DOHH2 (cell line): ENCODE results near the gene SFT2D1.

Source experiments
- H3F3A ChIP-seq: fragments of 200-600 bp; sonication (generic), shearing (Covaris generic); 2 replicates; pipeline ENCODE4 v1.6.0; 2016; ENCODE audit warnings: antibody characterized with exemption, mild to moderate bottlenecking; ENCODE audit not compliant: control insufficient read depth, insufficient read depth
- H3K27ac ChIP-seq: fragments of 200-600 bp; sonication (generic); 2 replicates; pipeline ENCODE4 v1.5.1; 2014; ENCODE audit warnings: low read depth, mild to moderate bottlenecking, low read length, moderate library complexity
- H3K27me3 ChIP-seq: fragments of 200-600 bp; sonication (generic); 2 replicates; pipeline ENCODE4 v1.6.1; 2014; ENCODE audit warnings: mild to moderate bottlenecking, low read length, mixed read lengths; ENCODE audit not compliant: control insufficient read depth
- H3K36me3 ChIP-seq: fragments of 200-600 bp; sonication (generic); 2 replicates; pipeline ENCODE4 v1.6.1; 2014; ENCODE audit warnings: mild to moderate bottlenecking, low read length, moderate library complexity, mixed read lengths; ENCODE audit not compliant: control insufficient read depth
- H3K4me1 ChIP-seq: fragments of 200-600 bp; sonication (generic); 2 replicates; pipeline ENCODE4 v1.6.1; 2014; ENCODE audit warnings: mild to moderate bottlenecking, low read length, mixed read lengths; ENCODE audit not compliant: control insufficient read depth
- H3K4me2 ChIP-seq: fragments of 200-600 bp; sonication (generic); 2 replicates; pipeline ENCODE4 v1.6.0; 2014; ENCODE audit warnings: mild to moderate bottlenecking, low read length, moderate library complexity
- H3K4me3 ChIP-seq: fragments of 200-600 bp; sonication (generic); 2 replicates; pipeline ENCODE4 v1.5.1; 2014; ENCODE audit warnings: mild to moderate bottlenecking, low read length, mixed read lengths
- H3K79me2 ChIP-seq: fragments of 200-600 bp; sonication (generic); 2 replicates; pipeline ENCODE4 v1.6.1; 2014; ENCODE audit warnings: mild to moderate bottlenecking, low read length, mixed read lengths; ENCODE audit not compliant: control insufficient read depth
- H3K9me2 ChIP-seq: fragments of 200-600 bp; sonication (generic); replicated peaks from 2 replicates; pipeline ENCODE4 v1.6.1; 2014; ENCODE audit warnings: mild to moderate bottlenecking, low read length, mixed read lengths; ENCODE audit not compliant: control insufficient read depth
- H3K9me3 ChIP-seq: fragments of 200-600 bp; sonication (generic); 2 replicates; pipeline ENCODE4 v1.6.1; 2014; ENCODE audit warnings: antibody characterized with exemption, low read length, mixed read lengths; ENCODE audit not compliant: control insufficient read depth, insufficient read depth
- H4K20me1 ChIP-seq: fragments of 200-600 bp; sonication (generic); 2 replicates; pipeline ENCODE4 v1.6.0; 2014; ENCODE audit warnings: low read depth, mild to moderate bottlenecking, antibody characterized with exemption, low read length, moderate library complexity; ENCODE audit not compliant: control insufficient read depth, insufficient read depth
- EZH2phosphoT487 ChIP-seq: fragments of 200-600 bp; sonication (generic); IDR thresholded peaks from 2 replicates; pipeline ENCODE4 v1.6.1; 2017; ENCODE audit warnings: borderline replicate concordance, mild to moderate bottlenecking, antibody characterized with exemption, low read length, moderate library complexity, mixed read lengths
- TF ChIP-seq, protein P1 (sequence below): fragments of 200-600 bp; sonication (generic); IDR thresholded peaks from one replicate; pipeline ENCODE4 v1.5.1; 2014; ENCODE audit warnings: antibody characterized with exemption, mild to moderate bottlenecking, low read depth, low read length; ENCODE audit not compliant: poor library complexity, severe bottlenecking

SFT2D1 gene

DNA sequence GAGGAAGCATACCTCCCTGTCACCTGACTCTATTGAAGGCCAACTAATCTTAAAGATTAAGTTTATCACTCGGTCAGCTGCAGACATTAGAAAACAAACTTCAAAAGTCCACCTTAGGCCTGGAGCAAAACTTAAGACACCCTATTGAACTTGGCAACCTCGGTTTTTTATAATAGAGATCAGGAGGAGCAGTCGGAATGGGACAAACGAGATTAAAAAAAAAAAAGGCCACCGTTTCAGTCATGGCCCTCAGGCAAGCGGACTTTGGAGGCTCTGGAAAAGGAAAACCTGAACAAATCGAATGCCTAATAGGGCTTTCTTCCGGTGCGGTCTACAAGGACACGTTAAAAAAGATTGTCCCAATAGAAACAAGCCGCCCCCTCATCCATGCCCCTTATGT lies 26.9 kb downstream of the SFT2D1 start:
- H3K79me2 ChIP-seq, result no peaks in the 10 kb centered on the region
- H3K9me2 ChIP-seq, result no peaks in the 10 kb centered on the region
- H3K9me3 ChIP-seq, result no peaks in the 10 kb centered on the region
- 0 out of 2 replicates have a peak, but pooled peaks cover 3% of the 10 kb centered on the region for H3K4me1 ChIP-seq
- H3F3A ChIP-seq, result peaks cover 6% of the 10 kb centered on the region; the same call in 1 of the 2 replicates
- no peak overlapping the region for H3K27ac ChIP-seq
- no peaks in the 10 kb centered on the region for H3K27me3 ChIP-seq
- H3K4me2 ChIP-seq, result no peak overlapping the region
- H4K20me1 ChIP-seq, result no peaks in the 10 kb centered on the region
- no peak overlapping the region for H3K4me3 ChIP-seq
- H3K36me3 ChIP-seq, result peaks cover 5% of the 10 kb centered on the region; the same call in 1 of the 2 replicates
- TF ChIP-seq, protein P1, sequence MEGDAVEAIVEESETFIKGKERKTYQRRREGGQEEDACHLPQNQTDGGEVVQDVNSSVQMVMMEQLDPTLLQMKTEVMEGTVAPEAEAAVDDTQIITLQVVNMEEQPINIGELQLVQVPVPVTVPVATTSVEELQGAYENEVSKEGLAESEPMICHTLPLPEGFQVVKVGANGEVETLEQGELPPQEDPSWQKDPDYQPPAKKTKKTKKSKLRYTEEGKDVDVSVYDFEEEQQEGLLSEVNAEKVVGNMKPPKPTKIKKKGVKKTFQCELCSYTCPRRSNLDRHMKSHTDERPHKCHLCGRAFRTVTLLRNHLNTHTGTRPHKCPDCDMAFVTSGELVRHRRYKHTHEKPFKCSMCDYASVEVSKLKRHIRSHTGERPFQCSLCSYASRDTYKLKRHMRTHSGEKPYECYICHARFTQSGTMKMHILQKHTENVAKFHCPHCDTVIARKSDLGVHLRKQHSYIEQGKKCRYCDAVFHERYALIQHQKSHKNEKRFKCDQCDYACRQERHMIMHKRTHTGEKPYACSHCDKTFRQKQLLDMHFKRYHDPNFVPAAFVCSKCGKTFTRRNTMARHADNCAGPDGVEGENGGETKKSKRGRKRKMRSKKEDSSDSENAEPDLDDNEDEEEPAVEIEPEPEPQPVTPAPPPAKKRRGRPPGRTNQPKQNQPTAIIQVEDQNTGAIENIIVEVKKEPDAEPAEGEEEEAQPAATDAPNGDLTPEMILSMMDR, result no peak
- TF ChIP-seq EZH2phosphoT487, result no peak

DNA sequence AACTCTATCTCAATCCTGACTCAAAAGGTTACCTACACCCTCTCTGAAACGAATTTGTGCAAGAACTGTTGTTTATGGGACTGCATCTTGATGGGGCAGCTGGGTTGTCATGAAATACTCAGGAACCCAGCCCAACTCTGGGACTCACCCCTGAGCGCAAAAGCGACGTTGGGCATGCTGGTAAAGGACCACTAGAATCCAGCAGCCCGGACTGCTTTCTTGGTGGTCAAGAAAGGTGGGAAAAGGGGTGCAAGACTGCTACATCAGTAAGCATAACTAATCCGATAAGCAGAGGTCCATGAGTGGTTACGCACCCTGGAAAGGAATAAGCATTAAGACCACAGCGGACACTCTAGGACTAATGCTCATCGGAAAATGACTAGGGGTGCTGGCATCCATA lies 27.9 kb downstream of the SFT2D1 start:
- TF ChIP-seq, protein P1, result no peak
- no peak for TF ChIP-seq EZH2phosphoT487
- Histone ChIP-seq H3K4me2 (no peak overlapping the region), H3K4me1 (0 out of 2 replicates have a peak, but pooled peaks cover 3% of the 10 kb centered on the region), H3K79me2 (no peaks in the 10 kb centered on the region), H3K27me3 (peaks cover 1% of the 10 kb centered on the region), H4K20me1 (no peaks in the 10 kb centered on the region), H3K9me3 (no peaks in the 10 kb centered on the region), H3K9me2 (no peaks in the 10 kb centered on the region), H3F3A (no peaks in the 10 kb centered on the region), H3K36me3 (no peaks in the 10 kb centered on the region), H3K27ac (no peak overlapping the region), H3K4me3 (no peak overlapping the region)

DNA sequence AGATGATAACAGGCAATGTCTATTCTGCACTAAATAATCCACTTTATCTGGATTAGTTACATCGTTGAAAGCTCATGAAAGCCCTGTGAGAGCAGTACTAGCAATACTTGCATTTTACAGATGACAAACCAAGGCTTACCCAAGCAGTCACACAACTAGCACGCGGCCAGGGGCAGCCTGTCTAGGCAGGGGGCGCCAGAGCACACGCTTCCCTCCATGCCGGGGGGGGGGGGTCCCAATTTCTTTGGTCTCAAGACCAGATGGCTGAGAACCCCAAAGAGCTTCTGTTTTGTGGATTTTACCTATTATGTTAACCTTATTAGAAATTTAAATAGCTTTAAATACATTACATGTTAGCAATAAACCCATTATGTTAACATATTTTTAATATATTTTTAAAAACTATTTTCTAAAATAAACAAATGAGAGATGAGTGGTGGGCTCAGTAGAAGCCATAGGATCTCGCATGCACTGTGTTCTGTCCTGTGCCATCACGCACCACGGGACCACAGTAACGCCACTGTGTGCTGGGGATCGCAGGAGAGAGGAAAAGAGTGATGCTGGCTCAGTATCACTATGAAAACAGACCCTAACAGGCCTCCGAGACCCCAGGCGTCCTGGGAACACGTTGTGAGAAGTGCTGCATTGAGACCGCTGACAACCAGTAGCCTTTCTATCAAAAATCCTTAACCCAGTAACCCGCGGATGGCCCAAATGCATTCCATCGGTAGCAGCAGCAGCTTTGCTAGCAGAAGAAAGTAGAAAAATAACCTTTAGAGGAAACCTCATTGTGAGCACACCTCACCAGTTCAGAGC lies 28.9 kb downstream of the SFT2D1 start:
- no peaks in the 10 kb centered on the region for H3K79me2 ChIP-seq
- H3K9me2 ChIP-seq, result no peaks in the 10 kb centered on the region
- no peaks in the 10 kb centered on the region for H3K9me3 ChIP-seq
- no peaks in the 10 kb centered on the region for H3K36me3 ChIP-seq
- H3K4me3 ChIP-seq, result no peak overlapping the region
- TF ChIP-seq, protein P1, result peak; percentile 85
- no peak for TF ChIP-seq EZH2phosphoT487
- no peaks in the 10 kb centered on the region for H3F3A ChIP-seq
- peaks cover 10% of the 10 kb centered on the region for H3K4me1 ChIP-seq
- no peak overlapping the region for H3K4me2 ChIP-seq
- H4K20me1 ChIP-seq, result no peaks in the 10 kb centered on the region
- H3K27me3 ChIP-seq, result peaks cover 9% of the 10 kb centered on the region
- no peak overlapping the region for H3K27ac ChIP-seq
